ENCODE measurements around the gene DMP1. TPM values are rescaled to one million over a fixed set of nuclear protein-coding genes. Genes with fewer than 3 reads are reported as not detected.

DMP1 gene, protein sequence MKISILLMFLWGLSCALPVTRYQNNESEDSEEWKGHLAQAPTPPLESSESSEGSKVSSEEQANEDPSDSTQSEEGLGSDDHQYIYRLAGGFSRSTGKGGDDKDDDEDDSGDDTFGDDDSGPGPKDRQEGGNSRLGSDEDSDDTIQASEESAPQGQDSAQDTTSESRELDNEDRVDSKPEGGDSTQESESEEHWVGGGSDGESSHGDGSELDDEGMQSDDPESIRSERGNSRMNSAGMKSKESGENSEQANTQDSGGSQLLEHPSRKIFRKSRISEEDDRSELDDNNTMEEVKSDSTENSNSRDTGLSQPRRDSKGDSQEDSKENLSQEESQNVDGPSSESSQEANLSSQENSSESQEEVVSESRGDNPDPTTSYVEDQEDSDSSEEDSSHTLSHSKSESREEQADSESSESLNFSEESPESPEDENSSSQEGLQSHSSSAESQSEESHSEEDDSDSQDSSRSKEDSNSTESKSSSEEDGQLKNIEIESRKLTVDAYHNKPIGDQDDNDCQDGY
- under 1 TPM in 1 of 4 donors, not detected in 3; 0.11 TPM for total RNA-seq

DNA sequence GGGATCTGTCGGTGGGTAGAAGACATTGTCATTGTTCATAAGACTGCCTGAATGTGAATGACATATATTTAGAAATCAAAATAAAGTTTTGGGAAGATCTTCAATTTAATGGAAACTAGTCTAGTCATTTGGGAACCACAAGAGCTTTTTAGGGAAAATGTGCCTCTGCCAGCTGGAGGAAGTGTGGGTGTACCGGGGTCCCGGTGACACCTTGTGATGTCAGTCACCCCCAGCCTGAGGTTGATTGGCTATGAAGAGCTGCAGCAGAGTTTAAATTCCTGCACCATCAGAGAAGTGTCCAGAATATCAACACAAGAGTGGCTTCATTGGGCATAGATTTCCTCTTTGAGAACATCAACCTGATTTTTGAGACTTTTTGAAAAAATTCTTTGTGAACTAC lies at the start of gene DMP1:
DMP1 (plus strand) TSS at position 301 of the 400 bp plus-strand sequence. CDS start 6,213 bp downstream, outside the sequence.
- H3K27me3 ChIP-seq, result no peaks in the 10 kb centered on the region
- TF ChIP-seq, protein P1, sequence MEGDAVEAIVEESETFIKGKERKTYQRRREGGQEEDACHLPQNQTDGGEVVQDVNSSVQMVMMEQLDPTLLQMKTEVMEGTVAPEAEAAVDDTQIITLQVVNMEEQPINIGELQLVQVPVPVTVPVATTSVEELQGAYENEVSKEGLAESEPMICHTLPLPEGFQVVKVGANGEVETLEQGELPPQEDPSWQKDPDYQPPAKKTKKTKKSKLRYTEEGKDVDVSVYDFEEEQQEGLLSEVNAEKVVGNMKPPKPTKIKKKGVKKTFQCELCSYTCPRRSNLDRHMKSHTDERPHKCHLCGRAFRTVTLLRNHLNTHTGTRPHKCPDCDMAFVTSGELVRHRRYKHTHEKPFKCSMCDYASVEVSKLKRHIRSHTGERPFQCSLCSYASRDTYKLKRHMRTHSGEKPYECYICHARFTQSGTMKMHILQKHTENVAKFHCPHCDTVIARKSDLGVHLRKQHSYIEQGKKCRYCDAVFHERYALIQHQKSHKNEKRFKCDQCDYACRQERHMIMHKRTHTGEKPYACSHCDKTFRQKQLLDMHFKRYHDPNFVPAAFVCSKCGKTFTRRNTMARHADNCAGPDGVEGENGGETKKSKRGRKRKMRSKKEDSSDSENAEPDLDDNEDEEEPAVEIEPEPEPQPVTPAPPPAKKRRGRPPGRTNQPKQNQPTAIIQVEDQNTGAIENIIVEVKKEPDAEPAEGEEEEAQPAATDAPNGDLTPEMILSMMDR (IDR thresholded peaks at IDR 0.05 in 4 of 5, conservative IDR thresholded peaks at IDR 0.05 in 1 of 5), result no peak
- no peak for TF ChIP-seq POLR2A (IDR thresholded peaks at IDR 0.05)
- no peaks in the 10 kb centered on the region for H3K36me3 ChIP-seq
- intact Hi-C loops (cut with DNase I; ENCODE audit: low total_unique reads), result no loop called here
- H3K27ac ChIP-seq, result no peak within 1 kb of the TSS
- no peak within 1 kb of the TSS for H3K4me3 ChIP-seq
- in situ Hi-C loops (cut with MboI; ENCODE audit: low sequenced_read_pairs in 4 of 4), result no loop called here
- no peaks in the 10 kb centered on the region for H3K4me1 ChIP-seq
- ATAC-seq (no peak), DNase-seq (no peak)
- no peaks in the 10 kb centered on the region for H3K9me3 ChIP-seq

DNA sequence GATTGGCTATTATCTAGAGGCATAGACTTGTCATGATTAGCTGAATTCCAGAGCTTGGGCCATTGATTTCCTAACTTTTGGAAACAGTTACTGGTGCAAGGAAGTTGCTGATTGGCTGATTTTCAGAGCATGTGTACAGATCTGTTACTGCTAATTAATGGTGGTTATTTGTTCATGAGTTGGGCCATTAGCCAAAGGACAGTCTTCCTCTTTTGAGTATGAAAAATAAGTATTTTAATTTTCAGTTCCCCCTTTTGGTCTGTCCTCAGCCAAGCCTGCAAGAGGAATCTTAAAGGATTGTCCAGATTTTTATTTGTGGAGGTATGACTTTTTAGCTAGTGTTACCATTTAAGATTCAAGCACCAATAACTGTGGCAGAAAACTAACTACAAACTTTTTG lies 48.7 kb upstream of the DMP1 start:
- in situ Hi-C loops (cut with MboI; ENCODE audit: low sequenced_read_pairs in 4 of 4), result no loop called here

DNA sequence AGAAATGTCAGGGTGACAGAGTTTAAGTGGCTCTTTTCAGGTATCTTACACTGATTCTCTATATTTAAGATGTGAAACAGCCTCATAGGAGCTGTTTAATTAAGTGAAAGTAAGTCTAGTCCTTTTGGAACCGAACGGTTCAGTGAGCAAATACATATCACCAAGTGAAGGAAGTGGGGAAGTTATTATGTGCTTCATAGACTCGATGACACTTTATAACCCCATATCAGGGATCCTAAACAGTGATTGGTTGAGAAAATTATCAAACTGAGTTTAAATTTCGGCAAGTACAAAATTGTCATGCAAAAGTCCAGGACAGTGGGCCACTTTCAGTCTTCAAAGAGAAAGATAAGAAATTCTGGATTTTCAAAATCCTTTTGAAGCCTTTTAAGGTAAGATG lies 41.9 kb upstream of the DMP1 start, which contains the start of gene DSPP:
DSPP (plus strand) TSS at position 301 of the 400 bp plus-strand sequence. CDS start 2,380 bp downstream, outside the sequence.
- Histone ChIP-seq H3K4me1 (no peaks in the 10 kb centered on the region), H3K4me3 (no peak within 1 kb of the TSS), H3K36me3 (no peaks in the 10 kb centered on the region), H3K27ac (no peak within 1 kb of the TSS), H3K9me3 (no peaks in the 10 kb centered on the region), H3K27me3 (no peaks in the 10 kb centered on the region)
- intact Hi-C loops (cut with DNase I; ENCODE audit: low total_unique reads), result no loop called here
- DNase-seq (no peak), ATAC-seq (no peak)
- in situ Hi-C loops (cut with MboI; ENCODE audit: low sequenced_read_pairs in 4 of 4), result no loop called here
- TF ChIP-seq, protein P1 (IDR thresholded peaks at IDR 0.05 in 4 of 5, conservative IDR thresholded peaks at IDR 0.05 in 1 of 5), result no peak
- TF ChIP-seq POLR2A (IDR thresholded peaks at IDR 0.05), result no peak

More for the DNA sequence above, 48.7 kb upstream of the DMP1 start:
- intact Hi-C loops (cut with DNase I; ENCODE audit: low total_unique reads), result no loop called here
- no peak overlapping the region for H3K27ac ChIP-seq
- no peak for DNase-seq
- no peaks in the 10 kb centered on the region for H3K4me1 ChIP-seq
- ATAC-seq, result no peak
- H3K9me3 ChIP-seq, result no peaks in the 10 kb centered on the region
- TF ChIP-seq, protein P1 (IDR thresholded peaks at IDR 0.05 in 4 of 5, conservative IDR thresholded peaks at IDR 0.05 in 1 of 5), result no peak
- TF ChIP-seq POLR2A (IDR thresholded peaks at IDR 0.05), result no peak
- no peak overlapping the region for H3K4me3 ChIP-seq
- no peaks in the 10 kb centered on the region for H3K36me3 ChIP-seq
- no peaks in the 10 kb centered on the region for H3K27me3 ChIP-seq

DNA sequence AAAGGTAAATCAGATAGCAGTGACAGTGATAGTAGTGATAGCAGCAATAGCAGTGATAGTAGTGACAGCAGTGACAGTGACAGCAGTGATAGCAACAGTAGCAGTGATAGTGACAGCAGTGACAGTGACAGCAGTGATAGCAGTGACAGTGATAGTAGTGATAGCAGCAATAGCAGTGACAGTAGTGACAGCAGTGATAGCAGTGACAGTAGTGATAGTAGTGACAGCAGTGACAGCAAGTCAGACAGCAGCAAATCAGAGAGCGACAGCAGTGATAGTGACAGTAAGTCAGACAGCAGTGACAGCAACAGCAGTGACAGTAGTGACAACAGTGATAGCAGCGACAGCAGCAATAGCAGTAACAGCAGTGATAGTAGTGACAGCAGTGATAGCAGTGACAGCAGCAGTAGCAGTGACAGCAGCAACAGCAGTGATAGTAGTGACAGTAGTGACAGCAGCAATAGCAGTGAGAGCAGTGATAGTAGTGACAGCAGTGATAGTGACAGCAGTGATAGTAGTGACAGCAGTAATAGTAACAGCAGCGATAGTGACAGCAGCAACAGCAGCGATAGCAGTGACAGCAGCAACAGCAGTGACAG lies 35.7 kb upstream of the DMP1 start:
- intact Hi-C loops (cut with DNase I; ENCODE audit: low total_unique reads) (no loop called here), in situ Hi-C loops (cut with MboI; ENCODE audit: low sequenced_read_pairs in 4 of 4) (no loop called here)
- Histone ChIP-seq H3K4me3 (no peak overlapping the region), H3K36me3 (no peaks in the 10 kb centered on the region), H3K9me3 (no peaks in the 10 kb centered on the region), H3K27ac (no peak overlapping the region), H3K27me3 (no peaks in the 10 kb centered on the region), H3K4me1 (no peaks in the 10 kb centered on the region)
- no peak for TF ChIP-seq POLR2A (IDR thresholded peaks at IDR 0.05)
- TF ChIP-seq, protein P1 (IDR thresholded peaks at IDR 0.05 in 4 of 5, conservative IDR thresholded peaks at IDR 0.05 in 1 of 5), result no peak
- no peak for ATAC-seq
- no peak for DNase-seq
